ENCODE measurements around the gene NEGR1. TPM values are rescaled to one million over a fixed set of nuclear protein-coding genes. Genes with fewer than 3 reads are reported as not detected.

The NEGR1 gene
- total RNA-seq, 1 donor from 2014 or later: 4.0 TPM

- DNase-seq (ENCODE audit: low read depth): no peak
- Histone ChIP-seq H3K4me3 (ENCODE audit: low read depth, low read length) (no peak overlapping the region), H3K36me3 (ENCODE audit: control insufficient read depth, insufficient read depth, low read length) (no peaks in the 10 kb centered on the region), H3K27me3 (ENCODE audit: control insufficient read depth, insufficient read depth, low read length) (no peaks in the 10 kb centered on the region)
- TF ChIP-seq, protein P1, sequence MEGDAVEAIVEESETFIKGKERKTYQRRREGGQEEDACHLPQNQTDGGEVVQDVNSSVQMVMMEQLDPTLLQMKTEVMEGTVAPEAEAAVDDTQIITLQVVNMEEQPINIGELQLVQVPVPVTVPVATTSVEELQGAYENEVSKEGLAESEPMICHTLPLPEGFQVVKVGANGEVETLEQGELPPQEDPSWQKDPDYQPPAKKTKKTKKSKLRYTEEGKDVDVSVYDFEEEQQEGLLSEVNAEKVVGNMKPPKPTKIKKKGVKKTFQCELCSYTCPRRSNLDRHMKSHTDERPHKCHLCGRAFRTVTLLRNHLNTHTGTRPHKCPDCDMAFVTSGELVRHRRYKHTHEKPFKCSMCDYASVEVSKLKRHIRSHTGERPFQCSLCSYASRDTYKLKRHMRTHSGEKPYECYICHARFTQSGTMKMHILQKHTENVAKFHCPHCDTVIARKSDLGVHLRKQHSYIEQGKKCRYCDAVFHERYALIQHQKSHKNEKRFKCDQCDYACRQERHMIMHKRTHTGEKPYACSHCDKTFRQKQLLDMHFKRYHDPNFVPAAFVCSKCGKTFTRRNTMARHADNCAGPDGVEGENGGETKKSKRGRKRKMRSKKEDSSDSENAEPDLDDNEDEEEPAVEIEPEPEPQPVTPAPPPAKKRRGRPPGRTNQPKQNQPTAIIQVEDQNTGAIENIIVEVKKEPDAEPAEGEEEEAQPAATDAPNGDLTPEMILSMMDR (IDR thresholded peaks at IDR 0.05; ENCODE audit: insufficient read depth, low read length, poor library complexity, severe bottlenecking): no peak
These were observed 170.7 kb downstream of the NEGR1 start for GRCh38 chr1:72111662-72112061.

DNA sequence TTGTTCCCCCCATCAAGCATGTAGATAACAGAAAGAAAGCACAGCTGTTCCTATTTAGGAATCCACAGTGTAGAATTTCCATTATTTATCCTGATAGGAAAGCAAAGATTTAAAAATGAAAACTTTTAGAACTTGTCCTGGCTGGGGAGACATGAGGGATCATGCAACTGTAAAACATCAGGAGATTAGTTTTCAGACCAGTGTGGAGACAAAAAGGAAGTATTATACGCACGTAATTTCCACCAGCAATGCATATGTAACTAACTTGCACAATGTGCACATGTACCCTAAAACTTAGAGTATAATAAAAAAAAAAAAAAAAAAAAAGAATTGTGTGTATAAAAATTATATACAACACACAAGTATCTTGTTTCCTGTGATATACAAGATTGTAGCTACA, 172.4 kb downstream of the NEGR1 start:
- Histone ChIP-seq H3K36me3 (ENCODE audit: control insufficient read depth, insufficient read depth, low read length) (no peaks in the 10 kb centered on the region), H3K4me3 (ENCODE audit: low read depth, low read length) (no peak overlapping the region), H3K27me3 (ENCODE audit: control insufficient read depth, insufficient read depth, low read length) (no peaks in the 10 kb centered on the region)
- TF ChIP-seq, protein P1 (IDR thresholded peaks at IDR 0.05; ENCODE audit: insufficient read depth, low read length, poor library complexity, severe bottlenecking): no peak
- no peak for DNase-seq (ENCODE audit: low read depth)

DNA sequence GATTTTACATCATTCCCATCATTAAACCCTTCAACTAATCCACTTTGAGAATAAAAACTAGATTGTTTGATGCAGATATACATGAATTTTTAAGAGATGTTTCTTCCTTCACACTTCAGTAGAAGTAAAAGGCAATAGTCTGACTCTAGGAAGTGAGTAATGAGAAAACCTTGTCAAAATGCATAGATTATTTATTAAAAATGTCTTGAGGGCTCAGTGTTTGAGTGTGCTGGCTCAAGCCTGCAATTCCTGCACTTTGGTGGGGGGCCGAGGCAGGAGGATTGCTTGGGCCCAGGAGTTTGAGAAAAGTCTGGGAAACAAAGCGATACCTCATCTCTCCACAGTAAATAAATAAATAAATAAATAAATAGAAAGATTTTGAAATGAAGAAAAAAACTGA, 177.1 kb downstream of the NEGR1 start:
- H3K27me3 ChIP-seq (ENCODE audit: control insufficient read depth, insufficient read depth, low read length): no peaks in the 10 kb centered on the region
- no peaks in the 10 kb centered on the region for H3K36me3 ChIP-seq (ENCODE audit: control insufficient read depth, insufficient read depth, low read length)
- no peak overlapping the region for H3K4me3 ChIP-seq (ENCODE audit: low read depth, low read length)
- no peak for DNase-seq (ENCODE audit: low read depth)
- TF ChIP-seq, protein P1 (IDR thresholded peaks at IDR 0.05; ENCODE audit: insufficient read depth, low read length, poor library complexity, severe bottlenecking): no peak

DNA sequence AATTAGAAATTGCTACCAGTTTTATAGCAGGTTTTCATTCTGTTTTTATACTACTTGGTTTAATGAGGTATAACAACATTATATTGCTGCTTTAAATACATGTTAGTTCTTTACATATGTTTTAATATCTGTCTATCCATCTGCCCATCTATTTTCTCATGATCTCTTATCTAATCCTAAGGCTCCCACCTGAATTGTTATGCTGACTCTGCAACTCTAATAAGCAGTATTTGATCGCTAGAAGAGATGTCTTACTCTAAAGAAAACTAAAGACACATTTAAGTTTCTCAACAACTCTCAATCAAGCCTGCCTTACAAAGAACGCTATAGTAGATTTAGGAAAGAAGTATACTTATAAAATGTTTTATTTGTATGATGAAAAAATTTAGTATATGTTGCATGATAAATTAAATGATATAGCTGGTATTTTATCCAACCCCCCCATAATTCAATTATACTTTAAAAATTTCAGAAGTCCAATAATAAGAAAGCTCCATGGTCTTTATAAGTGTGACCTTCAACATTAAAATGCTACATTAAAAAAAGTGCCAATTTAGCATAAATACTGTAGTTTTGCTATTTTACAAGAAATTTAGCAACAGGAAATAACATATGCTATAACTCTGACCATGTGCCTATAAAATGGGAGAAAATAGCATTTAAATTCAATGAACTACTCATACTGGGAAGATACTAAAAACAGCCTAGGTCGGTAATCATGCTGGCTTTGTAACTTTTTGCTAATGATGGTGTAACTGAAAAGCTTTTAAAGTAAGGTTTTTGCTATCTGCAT, 180.3 kb downstream of the NEGR1 start:
- Histone ChIP-seq H3K4me3 (ENCODE audit: low read depth, low read length) (no peak overlapping the region), H3K27me3 (ENCODE audit: control insufficient read depth, insufficient read depth, low read length) (no peaks in the 10 kb centered on the region)
- TF ChIP-seq, protein P1 (IDR thresholded peaks at IDR 0.05; ENCODE audit: insufficient read depth, low read length, poor library complexity, severe bottlenecking): no peak

DNA sequence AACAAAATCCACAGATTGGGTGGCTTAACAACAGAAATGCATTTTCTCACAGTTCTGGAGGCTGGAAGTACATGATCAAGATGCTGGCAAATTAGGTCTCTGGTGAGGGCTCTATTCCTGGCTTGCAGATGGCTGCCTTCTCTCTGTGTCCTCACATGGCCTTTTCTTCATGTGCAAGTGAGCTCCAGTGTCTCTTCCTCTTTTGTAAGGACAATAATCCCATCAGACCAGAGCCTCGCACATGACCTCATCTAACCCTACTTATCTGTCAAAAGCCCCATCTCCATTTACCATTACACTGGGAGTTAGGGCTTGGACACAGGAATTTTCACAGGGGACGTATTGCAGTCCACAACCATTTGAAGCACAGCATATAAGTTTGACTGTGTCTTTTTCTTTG, 181.6 kb downstream of the NEGR1 start:
- TF ChIP-seq, protein P1 (IDR thresholded peaks at IDR 0.05; ENCODE audit: insufficient read depth, low read length, poor library complexity, severe bottlenecking): no peak
- no peak overlapping the region for H3K4me3 ChIP-seq (ENCODE audit: low read depth, low read length)
- no peaks in the 10 kb centered on the region for H3K27me3 ChIP-seq (ENCODE audit: control insufficient read depth, insufficient read depth, low read length)
- DNase-seq (ENCODE audit: low read depth): no peak
- H3K36me3 ChIP-seq (ENCODE audit: control insufficient read depth, insufficient read depth, low read length): no peaks in the 10 kb centered on the region

More for the DNA sequence above, 180.3 kb downstream of the NEGR1 start:
- no peak for DNase-seq (ENCODE audit: low read depth)
- H3K36me3 ChIP-seq (ENCODE audit: control insufficient read depth, insufficient read depth, low read length): no peaks in the 10 kb centered on the region
